Measurements from ENCODE around the gene SYNGR4. TPM values are rescaled to one million over a fixed set of nuclear protein-coding genes. Genes with fewer than 3 reads are reported as not detected.

Gene SYNGR4
- total and polyA plus RNA-seq, 8 donors, result not detected

GRCh38 chr19:48424694-48425219 lies 60.6 kb downstream of the SYNGR4 start:
- WGBS, 5 donors, result 21 to 25% (median 23%) methylated on average over 8 of the region's 8 CpGs
- peak in 1 of 2 donors; percentile 60 for DNase-seq

More at GRCh38 chr19:48424694-48425219, 60.6 kb downstream of the SYNGR4 start:
- no peak overlapping the region for H3K27ac ChIP-seq
- TF ChIP-seq EP300 (IDR thresholded peaks at IDR 0.05), result no peak
- TF ChIP-seq, protein P1, sequence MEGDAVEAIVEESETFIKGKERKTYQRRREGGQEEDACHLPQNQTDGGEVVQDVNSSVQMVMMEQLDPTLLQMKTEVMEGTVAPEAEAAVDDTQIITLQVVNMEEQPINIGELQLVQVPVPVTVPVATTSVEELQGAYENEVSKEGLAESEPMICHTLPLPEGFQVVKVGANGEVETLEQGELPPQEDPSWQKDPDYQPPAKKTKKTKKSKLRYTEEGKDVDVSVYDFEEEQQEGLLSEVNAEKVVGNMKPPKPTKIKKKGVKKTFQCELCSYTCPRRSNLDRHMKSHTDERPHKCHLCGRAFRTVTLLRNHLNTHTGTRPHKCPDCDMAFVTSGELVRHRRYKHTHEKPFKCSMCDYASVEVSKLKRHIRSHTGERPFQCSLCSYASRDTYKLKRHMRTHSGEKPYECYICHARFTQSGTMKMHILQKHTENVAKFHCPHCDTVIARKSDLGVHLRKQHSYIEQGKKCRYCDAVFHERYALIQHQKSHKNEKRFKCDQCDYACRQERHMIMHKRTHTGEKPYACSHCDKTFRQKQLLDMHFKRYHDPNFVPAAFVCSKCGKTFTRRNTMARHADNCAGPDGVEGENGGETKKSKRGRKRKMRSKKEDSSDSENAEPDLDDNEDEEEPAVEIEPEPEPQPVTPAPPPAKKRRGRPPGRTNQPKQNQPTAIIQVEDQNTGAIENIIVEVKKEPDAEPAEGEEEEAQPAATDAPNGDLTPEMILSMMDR (IDR thresholded peaks at IDR 0.05), result no peak
- no peak for TF ChIP-seq POLR2A (IDR thresholded peaks at IDR 0.05)
- no peak for TF ChIP-seq POLR2AphosphoS5 (IDR thresholded peaks at IDR 0.05)
- intact Hi-C loops (cut with DNase I; ENCODE audit: low total_unique reads), result no loop called here
- H3K27me3 ChIP-seq, result peaks cover 0 to 8% (median 0%) of the 10 kb centered on the region in 3 donors
- H3K4me1 ChIP-seq, result peaks cover 0 to 8% (median 0%) of the 10 kb centered on the region in 4 donors
- H3K9me3 ChIP-seq, result no peaks in the 10 kb centered on the region
- no peak overlapping the region for H3K4me3 ChIP-seq
- no peaks in the 10 kb centered on the region for H3K36me3 ChIP-seq

Other genes starting within 250 kb of the SYNGR4 start
- gene LIG1, start 194.0 kb upstream of the SYNGR4 start, total RNA-seq, result 10 to 100 TPM; 16.0 to 35.6 (median 19.7) TPM
- gene LIG1, start 194.0 kb upstream of the SYNGR4 start, polyA plus RNA-seq, result 10 to 100 TPM; 15.9 to 48.2 (median 16.8) TPM
- 10 to 100 TPM in 2 of 5 donors, 1 to 10 TPM in 3; 1.3 to 28.0 (median 4.0) TPM for gene ZSWIM9, start 193.7 kb upstream of the SYNGR4 start, total RNA-seq
- gene ZSWIM9, start 193.7 kb upstream of the SYNGR4 start, polyA plus RNA-seq, result 1 to 10 TPM; 3.0 to 6.9 (median 3.5) TPM
- gene CARD8, start 108.5 kb upstream of the SYNGR4 start, total RNA-seq, result 10 to 100 TPM in 4 of 5 donors, 1 to 10 TPM in 1; 5.2 to 63.6 (median 39.4) TPM
- gene CARD8, start 108.5 kb upstream of the SYNGR4 start, polyA plus RNA-seq, result 10 to 100 TPM; 16.0 to 20.7 (median 17.1) TPM
- under 1 TPM in 1 of 5 donors, not detected in 4; 0.55 TPM for gene ZNF114, start 94.3 kb upstream of the SYNGR4 start, total RNA-seq
- gene ZNF114, start 94.3 kb upstream of the SYNGR4 start, polyA plus RNA-seq, result under 1 TPM in 1 of 3 donors, not detected in 2; 0.10 TPM
- 10 to 100 TPM in 4 of 5 donors, 1 to 10 TPM in 1; 6.4 to 57.2 (median 27.5) TPM for gene EMP3, start 38.8 kb upstream of the SYNGR4 start, total RNA-seq
- gene EMP3, start 38.8 kb upstream of the SYNGR4 start, polyA plus RNA-seq, result 10 to 100 TPM; 46.4 to 61.4 (median 53.7) TPM
- 10 to 100 TPM in 4 of 5 donors, 1 to 10 TPM in 1; 9.4 to 33.3 (median 12.3) TPM for gene TMEM143, start 427 bp upstream of the SYNGR4 start, total RNA-seq
- gene TMEM143, start 427 bp upstream of the SYNGR4 start, polyA plus RNA-seq, result 1 to 10 TPM; 4.2 to 8.6 (median 7.8) TPM
- 100 to 1,000 TPM in 1 of 5 donors, 10 to 100 TPM in 4; 45.8 to 123 (median 67.7) TPM for gene KDELR1, start 27.2 kb downstream of the SYNGR4 start, total RNA-seq
- 10 to 100 TPM; 69.8 to 93.8 (median 72.0) TPM for gene KDELR1, start 27.2 kb downstream of the SYNGR4 start, polyA plus RNA-seq
- gene GRIN2D, start 29.3 kb downstream of the SYNGR4 start, total RNA-seq, result 1 to 10 TPM in 1 of 5 donors, under 1 TPM in 2, not detected in 2; 0.14 to 1.8 (median 0.37) TPM
- under 1 TPM in 2 of 3 donors, not detected in 1; 0.06 to 0.10 TPM for gene GRIN2D, start 29.3 kb downstream of the SYNGR4 start, polyA plus RNA-seq
- gene GRWD1, start 81.6 kb downstream of the SYNGR4 start, total RNA-seq, result 10 to 100 TPM in 4 of 5 donors, 1 to 10 TPM in 1; 5.8 to 49.4 (median 18.5) TPM
- 10 to 100 TPM in 2 of 3 donors, 1 to 10 TPM in 1; 7.6 to 13.9 (median 12.8) TPM for gene GRWD1, start 81.6 kb downstream of the SYNGR4 start, polyA plus RNA-seq
- gene KCNJ14, start 91.2 kb downstream of the SYNGR4 start, total RNA-seq, result 1 to 10 TPM in 2 of 5 donors, under 1 TPM in 1, not detected in 2; 0.92 to 4.6 (median 1.0) TPM
- gene KCNJ14, start 91.2 kb downstream of the SYNGR4 start, polyA plus RNA-seq, result under 1 TPM in 2 of 3 donors, not detected in 1; 0.19 to 0.75 TPM
- 100 to 1,000 TPM in 2 of 5 donors, 10 to 100 TPM in 3; 39.3 to 229 (median 75.9) TPM for gene CYTH2, start 105.0 kb downstream of the SYNGR4 start, total RNA-seq
- 10 to 100 TPM; 46.3 to 63.7 (median 48.8) TPM for gene CYTH2, start 105.0 kb downstream of the SYNGR4 start, polyA plus RNA-seq
- 10 to 100 TPM in 1 of 5 donors, 1 to 10 TPM in 1, under 1 TPM in 2, not detected in 1; 0.45 to 23.5 (median 1.1) TPM for gene LMTK3, start 147.5 kb downstream of the SYNGR4 start, total RNA-seq
- gene LMTK3, start 147.5 kb downstream of the SYNGR4 start, polyA plus RNA-seq, result 1 to 10 TPM; 1.1 to 3.5 (median 2.8) TPM
- 1 to 10 TPM in 2 of 5 donors, not detected in 3; 2.6 to 3.1 TPM for gene SULT2B1, start 187.8 kb downstream of the SYNGR4 start, total RNA-seq
- 10 to 100 TPM in 1 of 3 donors, 1 to 10 TPM in 2; 2.0 to 46.8 (median 5.0) TPM for gene SULT2B1, start 187.8 kb downstream of the SYNGR4 start, polyA plus RNA-seq
- not detected for gene SPACA4, start 242.4 kb downstream of the SYNGR4 start, total RNA-seq
- gene SPACA4, start 242.4 kb downstream of the SYNGR4 start, polyA plus RNA-seq, result not detected